Liver (tissue), 3 donors: ENCODE results near the gene PPFIA1.

Source experiments
- CTCF ChIP-seq: fragments of 150-350 bp; IDR thresholded peaks from 2 replicates; pipeline ENCODE4 v1.5.1; 2017; ENCODE audit warnings: improper control_type of control experiment, low read depth, low read length; ENCODE audit not compliant: missing input control
- JUND ChIP-seq, 2 donors: IDR thresholded peaks; 2 replicates each; pipeline ENCODE4 v1.6.1; 2016; ENCODE audit warnings: antibody characterized with exemption in 2 of 2
- TF ChIP-seq, protein P1 (sequence below): IDR thresholded peaks from 2 replicates; pipeline ENCODE4 v1.6.1; 2016; ENCODE audit warnings: antibody characterized with exemption
- TF ChIP-seq, protein P2 (sequence below): IDR thresholded peaks from 2 replicates; pipeline ENCODE4 v1.6.1; 2016; ENCODE audit warnings: antibody characterized with exemption
- TF ChIP-seq, protein P3 (sequence below): IDR thresholded peaks from 2 replicates; pipeline ENCODE4 v1.6.1; 2016; ENCODE audit warnings: antibody characterized with exemption, mild to moderate bottlenecking
- donor health status: healthy.
- donor health status: healthy.

GRCh38 chr11:70226967-70227366, 43.5 kb upstream of the PPFIA1 start:
- TF ChIP-seq CTCF (no peak), JUND (IDR thresholded peaks at IDR 0.05) (no peak)
- TF ChIP-seq, protein P1, sequence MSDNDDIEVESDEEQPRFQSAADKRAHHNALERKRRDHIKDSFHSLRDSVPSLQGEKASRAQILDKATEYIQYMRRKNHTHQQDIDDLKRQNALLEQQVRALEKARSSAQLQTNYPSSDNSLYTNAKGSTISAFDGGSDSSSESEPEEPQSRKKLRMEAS: no peak
- TF ChIP-seq, protein P2, sequence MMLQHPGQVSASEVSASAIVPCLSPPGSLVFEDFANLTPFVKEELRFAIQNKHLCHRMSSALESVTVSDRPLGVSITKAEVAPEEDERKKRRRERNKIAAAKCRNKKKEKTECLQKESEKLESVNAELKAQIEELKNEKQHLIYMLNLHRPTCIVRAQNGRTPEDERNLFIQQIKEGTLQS: no peak
- TF ChIP-seq, protein P3, sequence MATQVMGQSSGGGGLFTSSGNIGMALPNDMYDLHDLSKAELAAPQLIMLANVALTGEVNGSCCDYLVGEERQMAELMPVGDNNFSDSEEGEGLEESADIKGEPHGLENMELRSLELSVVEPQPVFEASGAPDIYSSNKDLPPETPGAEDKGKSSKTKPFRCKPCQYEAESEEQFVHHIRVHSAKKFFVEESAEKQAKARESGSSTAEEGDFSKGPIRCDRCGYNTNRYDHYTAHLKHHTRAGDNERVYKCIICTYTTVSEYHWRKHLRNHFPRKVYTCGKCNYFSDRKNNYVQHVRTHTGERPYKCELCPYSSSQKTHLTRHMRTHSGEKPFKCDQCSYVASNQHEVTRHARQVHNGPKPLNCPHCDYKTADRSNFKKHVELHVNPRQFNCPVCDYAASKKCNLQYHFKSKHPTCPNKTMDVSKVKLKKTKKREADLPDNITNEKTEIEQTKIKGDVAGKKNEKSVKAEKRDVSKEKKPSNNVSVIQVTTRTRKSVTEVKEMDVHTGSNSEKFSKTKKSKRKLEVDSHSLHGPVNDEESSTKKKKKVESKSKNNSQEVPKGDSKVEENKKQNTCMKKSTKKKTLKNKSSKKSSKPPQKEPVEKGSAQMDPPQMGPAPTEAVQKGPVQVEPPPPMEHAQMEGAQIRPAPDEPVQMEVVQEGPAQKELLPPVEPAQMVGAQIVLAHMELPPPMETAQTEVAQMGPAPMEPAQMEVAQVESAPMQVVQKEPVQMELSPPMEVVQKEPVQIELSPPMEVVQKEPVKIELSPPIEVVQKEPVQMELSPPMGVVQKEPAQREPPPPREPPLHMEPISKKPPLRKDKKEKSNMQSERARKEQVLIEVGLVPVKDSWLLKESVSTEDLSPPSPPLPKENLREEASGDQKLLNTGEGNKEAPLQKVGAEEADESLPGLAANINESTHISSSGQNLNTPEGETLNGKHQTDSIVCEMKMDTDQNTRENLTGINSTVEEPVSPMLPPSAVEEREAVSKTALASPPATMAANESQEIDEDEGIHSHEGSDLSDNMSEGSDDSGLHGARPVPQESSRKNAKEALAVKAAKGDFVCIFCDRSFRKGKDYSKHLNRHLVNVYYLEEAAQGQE: no peak
